ENCODE data around the gene PHC2. TPM values are rescaled to one million over a fixed set of nuclear protein-coding genes. Genes with fewer than 3 reads are reported as not detected.

The PHC2 gene
- total RNA-seq, 1 donor from 2014 or later: 135 TPM

DNA sequence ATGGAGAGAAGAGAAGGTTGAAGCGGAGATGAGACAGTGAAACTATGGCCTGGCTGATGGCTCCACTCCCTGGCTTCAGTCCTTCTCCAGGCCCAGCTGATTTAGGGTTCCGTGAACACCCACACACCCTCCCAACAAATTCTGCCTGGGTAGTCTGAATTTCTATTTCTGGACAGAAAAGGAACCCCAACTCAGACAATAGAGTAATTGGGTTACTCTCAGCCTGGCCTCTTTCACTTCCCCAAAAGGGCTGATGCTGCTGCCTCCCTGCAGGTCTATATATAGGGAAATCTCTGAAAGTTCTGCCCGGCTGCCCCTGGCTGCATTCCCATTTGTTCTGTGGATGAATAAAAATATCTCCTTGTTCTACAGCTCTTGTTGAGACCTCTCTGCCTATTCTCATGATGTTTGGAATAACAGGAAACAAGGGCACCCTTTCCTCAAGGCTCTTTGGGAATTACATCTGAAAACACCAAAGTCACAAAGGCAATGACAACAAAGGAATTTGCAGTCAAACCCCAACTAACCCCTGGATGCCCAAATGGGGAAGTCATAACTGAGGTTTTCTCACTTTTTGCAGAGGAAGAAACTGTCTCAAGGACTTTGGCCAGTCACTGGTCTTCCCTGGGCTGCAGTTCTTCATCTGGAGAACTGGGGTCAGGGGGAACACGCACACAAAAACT lies 30.2 kb upstream of the PHC2 start:
- H3K4me3 Mint-ChIP-seq (ENCODE audit: low read depth): no peak overlapping the region
- peaks cover 16% of the 10 kb centered on the region for H3K27me3 Mint-ChIP-seq

DNA sequence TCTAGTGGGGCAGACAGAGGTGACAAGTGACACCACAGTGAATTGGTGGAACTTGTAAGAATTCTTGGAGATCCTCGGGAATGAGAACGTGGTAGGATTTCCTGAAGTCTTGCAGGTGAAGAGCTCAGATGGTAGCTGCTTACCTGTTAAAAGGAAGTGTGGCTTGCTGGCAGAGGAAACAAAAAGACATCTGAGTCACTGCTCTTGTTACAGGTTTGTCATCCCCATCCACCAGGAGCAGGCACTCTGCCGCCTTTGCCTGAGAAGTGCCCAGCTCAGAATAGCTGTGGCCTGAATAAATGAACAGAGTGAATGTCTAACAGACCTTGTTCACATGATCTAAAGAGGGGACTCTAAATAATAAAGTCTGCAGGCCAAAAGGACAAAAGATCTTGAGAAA lies 29.2 kb upstream of the PHC2 start:
- H3K27me3 Mint-ChIP-seq: peaks cover 13% of the 10 kb centered on the region
- DNase-seq (ENCODE audit: low spot score, unreplicated experiment): no peak
- no peak overlapping the region for H3K27ac Mint-ChIP-seq
- TF ChIP-seq, protein P1, sequence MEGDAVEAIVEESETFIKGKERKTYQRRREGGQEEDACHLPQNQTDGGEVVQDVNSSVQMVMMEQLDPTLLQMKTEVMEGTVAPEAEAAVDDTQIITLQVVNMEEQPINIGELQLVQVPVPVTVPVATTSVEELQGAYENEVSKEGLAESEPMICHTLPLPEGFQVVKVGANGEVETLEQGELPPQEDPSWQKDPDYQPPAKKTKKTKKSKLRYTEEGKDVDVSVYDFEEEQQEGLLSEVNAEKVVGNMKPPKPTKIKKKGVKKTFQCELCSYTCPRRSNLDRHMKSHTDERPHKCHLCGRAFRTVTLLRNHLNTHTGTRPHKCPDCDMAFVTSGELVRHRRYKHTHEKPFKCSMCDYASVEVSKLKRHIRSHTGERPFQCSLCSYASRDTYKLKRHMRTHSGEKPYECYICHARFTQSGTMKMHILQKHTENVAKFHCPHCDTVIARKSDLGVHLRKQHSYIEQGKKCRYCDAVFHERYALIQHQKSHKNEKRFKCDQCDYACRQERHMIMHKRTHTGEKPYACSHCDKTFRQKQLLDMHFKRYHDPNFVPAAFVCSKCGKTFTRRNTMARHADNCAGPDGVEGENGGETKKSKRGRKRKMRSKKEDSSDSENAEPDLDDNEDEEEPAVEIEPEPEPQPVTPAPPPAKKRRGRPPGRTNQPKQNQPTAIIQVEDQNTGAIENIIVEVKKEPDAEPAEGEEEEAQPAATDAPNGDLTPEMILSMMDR (IDR thresholded peaks at IDR 0.05; ENCODE audit: unreplicated experiment): no peak
- no peaks in the 10 kb centered on the region for H3K9me3 Mint-ChIP-seq (ENCODE audit: low read depth)
- no peak overlapping the region for H3K4me3 Mint-ChIP-seq (ENCODE audit: low read depth)
- H3K4me1 Mint-ChIP-seq (ENCODE audit: low read depth): no peaks in the 10 kb centered on the region
- H3K36me3 Mint-ChIP-seq (ENCODE audit: insufficient read depth): no peaks in the 10 kb centered on the region

More for the DNA sequence above, 30.2 kb upstream of the PHC2 start:
- no peaks in the 10 kb centered on the region for H3K36me3 Mint-ChIP-seq (ENCODE audit: insufficient read depth)
- H3K4me1 Mint-ChIP-seq (ENCODE audit: low read depth): no peaks in the 10 kb centered on the region
- TF ChIP-seq, protein P1 (IDR thresholded peaks at IDR 0.05; ENCODE audit: unreplicated experiment): no peak
- H3K27ac Mint-ChIP-seq: no peak overlapping the region
- no peak for DNase-seq (ENCODE audit: low spot score, unreplicated experiment)
- H3K9me3 Mint-ChIP-seq (ENCODE audit: low read depth): no peaks in the 10 kb centered on the region

DNA sequence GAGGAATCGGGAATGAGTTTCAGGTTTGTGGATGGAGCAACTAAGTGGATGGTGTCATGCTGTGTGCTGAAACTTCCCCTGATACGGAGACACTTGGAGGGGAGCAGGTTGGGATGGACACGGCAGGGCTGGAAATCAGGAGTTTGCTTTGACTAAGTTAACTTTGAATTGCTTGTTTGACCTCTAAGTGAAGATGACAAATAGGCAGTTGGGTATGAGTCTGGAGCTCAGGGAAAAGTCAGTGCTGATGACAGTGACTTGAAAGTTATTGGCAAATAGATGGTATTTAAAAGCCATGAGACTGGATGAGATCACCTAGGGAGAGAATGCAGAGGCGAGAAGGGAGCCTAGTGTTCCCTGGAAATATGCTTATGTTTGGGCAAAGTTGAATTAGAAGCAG lies 28.8 kb upstream of the PHC2 start:
- Mint-ChIP-seq H3K27ac (no peak overlapping the region), H3K36me3 (ENCODE audit: insufficient read depth) (no peaks in the 10 kb centered on the region), H3K4me3 (ENCODE audit: low read depth) (no peak overlapping the region), H3K9me3 (ENCODE audit: low read depth) (no peaks in the 10 kb centered on the region), H3K4me1 (ENCODE audit: low read depth) (no peaks in the 10 kb centered on the region), H3K27me3 (peaks cover 13% of the 10 kb centered on the region)
- TF ChIP-seq, protein P1 (IDR thresholded peaks at IDR 0.05; ENCODE audit: unreplicated experiment): no peak
- no peak for DNase-seq (ENCODE audit: low spot score, unreplicated experiment)

DNA sequence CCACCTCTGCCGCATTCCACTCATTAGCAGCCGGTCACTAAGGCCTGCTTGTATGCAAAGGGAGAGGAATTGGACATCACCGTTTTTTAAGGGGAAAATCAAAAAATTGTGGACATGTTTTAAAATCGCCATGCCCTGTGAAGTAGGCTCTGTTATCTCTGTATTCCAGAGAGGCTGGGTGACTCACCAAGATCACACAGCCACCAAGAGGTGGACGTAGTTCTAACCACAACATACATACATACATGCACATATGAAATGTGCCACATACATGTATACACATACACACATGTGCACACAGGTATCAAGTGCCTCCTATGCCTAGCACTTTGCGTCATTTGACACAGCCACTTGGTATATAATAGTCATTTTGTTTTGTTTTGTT lies 25.6 kb upstream of the PHC2 start:
- Mint-ChIP-seq H3K27me3 (peaks cover 17% of the 10 kb centered on the region), H3K36me3 (ENCODE audit: insufficient read depth) (no peaks in the 10 kb centered on the region), H3K9me3 (ENCODE audit: low read depth) (no peaks in the 10 kb centered on the region), H3K27ac (no peak overlapping the region), H3K4me3 (ENCODE audit: low read depth) (no peak overlapping the region), H3K4me1 (ENCODE audit: low read depth) (no peaks in the 10 kb centered on the region)
- TF ChIP-seq, protein P1 (IDR thresholded peaks at IDR 0.05; ENCODE audit: unreplicated experiment): no peak
- no peak for DNase-seq (ENCODE audit: low spot score, unreplicated experiment)

DNA sequence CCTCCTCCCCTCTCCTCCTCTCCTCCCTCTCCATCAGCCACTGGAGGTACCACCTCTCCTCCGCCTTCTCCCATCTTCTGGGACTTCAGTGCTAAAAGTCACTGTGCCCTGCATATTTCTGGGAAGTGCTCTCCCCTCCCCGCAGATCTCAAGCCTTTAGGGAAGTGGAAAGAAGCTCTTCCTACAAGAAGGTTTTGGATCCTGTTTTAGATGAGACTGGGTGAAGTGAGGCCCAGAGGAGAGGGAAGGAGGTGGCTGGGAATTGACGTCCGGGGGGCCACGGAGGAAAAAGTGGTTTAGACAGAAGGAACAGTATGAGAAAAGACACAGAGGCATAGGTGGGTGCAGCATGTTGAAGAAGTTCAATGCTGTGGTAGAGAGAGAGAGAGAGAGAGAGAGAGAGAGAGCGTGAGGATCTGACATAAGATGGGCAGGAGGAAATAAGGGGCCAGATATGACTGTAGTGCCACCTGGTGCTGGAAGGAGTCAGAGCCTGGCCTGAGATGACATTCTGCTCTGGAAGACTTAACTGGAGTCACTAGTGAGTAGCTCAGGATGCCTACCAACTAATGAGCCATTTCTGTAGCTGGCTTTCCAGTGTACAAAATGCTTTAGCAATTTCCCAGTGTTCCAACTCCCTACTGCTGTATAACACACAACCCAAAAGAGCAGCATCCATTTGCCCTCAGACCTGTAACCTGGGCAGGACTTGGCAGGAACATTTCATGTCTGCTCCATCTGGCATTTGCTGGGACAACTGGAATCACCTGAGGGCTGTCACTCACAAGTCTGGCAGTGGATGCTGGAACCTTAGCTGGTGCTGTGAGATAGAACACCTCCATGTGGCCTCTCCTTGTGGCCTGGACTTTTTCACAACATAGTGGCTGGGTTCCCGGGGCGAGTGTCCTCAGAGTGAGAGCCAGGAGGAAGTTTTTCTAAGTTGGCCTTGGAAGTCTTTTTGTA lies 24.9 kb upstream of the PHC2 start:
- no peak overlapping the region for H3K4me3 Mint-ChIP-seq (ENCODE audit: low read depth)
- H3K36me3 Mint-ChIP-seq (ENCODE audit: insufficient read depth): no peaks in the 10 kb centered on the region
- H3K27me3 Mint-ChIP-seq: peaks cover 17% of the 10 kb centered on the region
- TF ChIP-seq, protein P1 (IDR thresholded peaks at IDR 0.05; ENCODE audit: unreplicated experiment): peak; percentile 63
- no peak overlapping the region for H3K27ac Mint-ChIP-seq
- DNase-seq (ENCODE audit: low spot score, unreplicated experiment): no peak
- no peaks in the 10 kb centered on the region for H3K4me1 Mint-ChIP-seq (ENCODE audit: low read depth)
- peaks cover under 1% of the 10 kb centered on the region for H3K9me3 Mint-ChIP-seq (ENCODE audit: low read depth)

Measured in progenitor cell of endocrine pancreas (in vitro differentiated cells).